Activated naive CD8-positive, alpha-beta T cell (primary cell): Measurements from ENCODE around the gene WDR88.
"Not testable (repeated sequence)": the region's sequence is repeated elsewhere in the genome, so short reads cannot be mapped to it uniquely, and the experiment has no call there.

ENCODE experiments used
- H3K27ac Mint-ChIP-seq: one replicate; pipeline ENCODE4 v1.8.0; 2021; ENCODE audit warnings: mixed read lengths
- H3K27me3 Mint-ChIP-seq: one replicate; pipeline ENCODE4 v1.8.0; 2021; ENCODE audit warnings: mixed read lengths
- H3K36me3 Mint-ChIP-seq: one replicate; pipeline ENCODE4 v1.8.0; 2021; ENCODE audit warnings: mixed read lengths
- H3K4me1 Mint-ChIP-seq: one replicate; pipeline ENCODE4 v1.8.0; 2021; ENCODE audit warnings: low read depth, mixed read lengths
- H3K4me3 Mint-ChIP-seq: one replicate; pipeline ENCODE4 v1.8.0; 2021; ENCODE audit warnings: mild to moderate bottlenecking, mixed read lengths
- H3K9me3 Mint-ChIP-seq: one replicate; pipeline ENCODE4 v1.8.0; 2021; ENCODE audit warnings: low read depth, mixed read lengths

The WDR88 gene

DNA sequence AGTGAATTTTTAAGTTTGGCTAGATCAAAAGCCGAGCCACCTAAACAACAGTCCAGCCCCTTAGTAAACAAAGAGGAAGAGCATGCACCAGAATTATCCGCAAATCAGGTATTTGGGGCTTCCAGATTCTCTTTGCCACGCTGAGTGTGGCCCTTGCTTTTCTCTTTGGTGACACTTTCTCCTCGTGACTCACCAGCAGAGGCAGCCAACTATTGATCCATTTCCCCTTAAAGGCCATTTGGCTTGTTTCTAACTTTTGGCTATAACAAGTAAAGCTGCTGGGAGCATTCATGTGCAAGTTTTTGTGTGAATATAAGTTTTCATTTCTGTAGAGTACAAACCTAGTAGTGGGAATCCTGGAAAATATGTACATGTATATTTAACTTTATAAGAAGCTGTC lies 17.6 kb upstream of the WDR88 start:
- Mint-ChIP-seq H3K4me3 (no peak overlapping the region), H3K36me3 (peaks cover 18% of the 10 kb centered on the region)

DNA sequence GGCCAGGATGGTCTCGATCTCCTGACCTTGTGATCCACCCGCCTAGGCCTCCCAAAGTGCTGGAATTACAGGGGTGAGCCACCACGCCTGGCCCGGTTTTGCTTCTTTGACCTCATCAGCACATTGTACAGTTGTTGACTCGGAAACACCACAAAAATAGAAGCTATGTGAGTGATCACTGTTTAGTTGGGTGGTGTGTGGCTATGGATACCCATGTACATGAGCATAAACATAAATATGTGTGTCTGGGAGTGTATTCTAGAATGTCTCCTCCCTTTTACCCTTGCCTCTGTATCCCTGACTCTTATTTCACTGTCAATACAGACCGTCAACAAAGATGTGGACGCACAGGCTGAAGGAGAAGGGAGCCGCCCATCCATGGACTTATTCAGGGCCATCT lies 14.4 kb upstream of the WDR88 start:
- H3K9me3 Mint-ChIP-seq = no peaks in the 10 kb centered on the region
- H3K4me3 Mint-ChIP-seq = no peak overlapping the region
- no peak overlapping the region for H3K27ac Mint-ChIP-seq
- no peaks in the 10 kb centered on the region for H3K4me1 Mint-ChIP-seq
- H3K36me3 Mint-ChIP-seq = peaks cover 11% of the 10 kb centered on the region
- no peaks in the 10 kb centered on the region for H3K27me3 Mint-ChIP-seq

More for the DNA sequence above, 17.6 kb upstream of the WDR88 start:
- H3K4me1 Mint-ChIP-seq = no peaks in the 10 kb centered on the region
- no peak overlapping the region for H3K27ac Mint-ChIP-seq
- H3K9me3 Mint-ChIP-seq = no peaks in the 10 kb centered on the region
- no peaks in the 10 kb centered on the region for H3K27me3 Mint-ChIP-seq

DNA sequence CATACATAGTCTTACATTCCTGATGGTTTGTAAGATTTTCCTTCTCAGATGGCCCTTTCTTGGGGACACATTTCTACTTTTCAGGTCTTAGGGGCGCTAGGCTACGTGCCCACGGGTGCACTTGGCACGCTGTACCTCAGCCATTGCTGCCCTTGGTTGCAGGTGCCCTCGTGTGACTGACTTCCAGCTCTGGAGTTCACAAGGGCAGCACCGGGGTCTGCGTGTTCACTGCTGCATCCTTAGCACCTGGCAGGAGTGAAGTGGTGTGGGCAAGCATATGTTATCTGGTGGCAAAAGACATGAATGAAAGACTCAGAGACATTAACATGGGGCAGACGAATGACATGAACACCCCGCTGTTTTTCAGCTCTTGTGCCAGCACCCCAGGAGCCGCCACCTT lies 13.3 kb upstream of the WDR88 start:
- Mint-ChIP-seq H3K4me1 (no peaks in the 10 kb centered on the region), H3K36me3 (peaks cover 9% of the 10 kb centered on the region), H3K27ac (no peak overlapping the region)

DNA sequence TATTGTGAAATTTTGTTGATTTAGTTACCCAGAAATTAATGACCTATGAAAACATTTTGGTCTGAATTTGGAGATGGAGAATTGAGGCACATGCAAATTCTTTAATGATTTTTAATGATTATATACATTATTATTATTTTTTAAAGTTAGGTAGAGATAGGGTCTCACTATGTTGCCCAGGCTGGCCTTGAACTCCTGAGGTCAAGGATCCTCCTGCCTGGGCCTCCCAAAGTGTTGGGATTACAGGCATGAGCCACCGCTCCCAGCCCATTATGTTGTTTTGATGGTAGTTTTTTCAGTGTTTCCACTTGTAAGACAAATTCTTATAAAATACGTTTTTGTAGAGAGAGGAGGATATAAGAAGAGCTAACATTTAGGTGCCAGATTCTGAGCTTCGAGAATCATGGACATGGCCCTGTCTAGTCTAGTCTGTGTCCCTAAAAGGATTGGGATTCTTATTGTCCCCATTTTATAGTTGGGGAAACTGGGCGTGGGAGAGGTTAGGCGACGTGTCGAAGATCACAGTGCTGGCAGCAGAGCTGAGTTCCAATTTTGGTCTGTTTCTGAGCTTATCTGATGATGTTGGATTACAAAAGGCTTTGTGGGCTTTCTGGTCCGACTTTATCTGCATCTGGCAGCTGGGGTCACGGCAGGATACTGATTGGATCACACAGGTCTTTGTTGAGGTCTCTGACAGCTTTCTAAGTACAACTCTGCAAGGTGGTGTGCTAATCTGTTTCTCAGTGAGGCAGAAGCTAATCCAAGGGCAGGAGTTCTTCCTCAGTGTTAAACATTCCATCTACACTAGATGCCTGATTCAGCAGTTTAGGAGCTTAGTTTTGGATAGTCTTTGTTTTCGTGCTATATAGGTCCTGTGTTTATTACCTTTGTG lies 7.5 kb upstream of the WDR88 start:
- Mint-ChIP-seq H3K27me3 (no peaks in the 10 kb centered on the region), H3K9me3 (no peaks in the 10 kb centered on the region), H3K4me1 (peaks cover 7% of the 10 kb centered on the region), H3K27ac (peak overlapping the region; percentile 6), H3K36me3 (peaks cover 12% of the 10 kb centered on the region), H3K4me3 (no peak overlapping the region)

More for the DNA sequence above, 13.3 kb upstream of the WDR88 start:
- Mint-ChIP-seq H3K4me3 (no peak overlapping the region), H3K27me3 (no peaks in the 10 kb centered on the region), H3K9me3 (no peaks in the 10 kb centered on the region)

DNA sequence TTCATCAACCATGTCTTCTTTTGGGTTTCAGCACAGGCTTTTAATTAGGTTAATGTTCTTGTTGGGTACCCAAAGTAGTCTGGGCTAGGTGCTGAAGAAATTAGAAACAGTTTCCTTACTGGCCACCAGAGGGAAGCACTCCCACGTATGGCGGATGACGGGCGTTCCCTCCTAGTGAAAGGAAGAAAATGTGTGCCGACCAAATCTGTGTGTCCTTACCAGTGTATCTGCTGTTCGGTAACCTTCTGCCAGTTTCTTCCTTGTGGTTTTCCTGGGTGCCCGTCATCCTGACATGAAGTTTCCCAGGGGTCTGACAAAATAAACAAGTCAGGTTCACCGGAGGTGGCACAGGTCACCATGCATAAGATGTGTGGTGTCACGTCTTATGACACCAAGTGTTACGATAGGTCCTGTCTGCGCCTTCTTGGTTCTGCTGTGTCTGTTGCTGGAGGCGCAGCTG lies 6.0 kb upstream of the WDR88 start:
- Mint-ChIP-seq H3K27me3 (no peaks in the 10 kb centered on the region), H3K4me1 (peaks cover 7% of the 10 kb centered on the region), H3K4me3 (no peak overlapping the region), H3K9me3 (no peaks in the 10 kb centered on the region), H3K36me3 (peaks cover 12% of the 10 kb centered on the region), H3K27ac (no peak overlapping the region)

DNA sequence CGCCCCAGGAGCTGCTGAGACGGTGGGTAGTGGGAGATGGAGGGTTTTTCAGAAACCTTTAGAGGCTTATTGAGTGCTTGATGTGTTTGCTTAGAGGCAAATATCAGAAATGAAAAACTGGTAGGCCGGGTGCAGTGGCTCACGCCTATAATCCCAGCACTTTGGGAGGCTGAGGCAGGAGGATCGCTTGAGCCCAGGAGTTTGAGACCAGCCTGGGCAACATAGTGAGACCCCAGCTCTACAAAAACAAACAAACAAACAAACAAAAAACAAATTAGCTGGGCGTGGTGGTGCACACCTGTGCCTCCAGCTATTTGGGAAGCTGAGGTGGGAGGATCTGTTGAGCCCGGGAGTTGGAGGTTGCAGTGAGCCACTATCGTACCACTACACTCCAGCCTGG lies 5.2 kb upstream of the WDR88 start:
- H3K4me3 Mint-ChIP-seq, H3K27ac Mint-ChIP-seq, H3K27me3 Mint-ChIP-seq, H3K4me1 Mint-ChIP-seq, H3K9me3 Mint-ChIP-seq: not testable (repeated sequence)
- H3K36me3 Mint-ChIP-seq = peaks cover 12% of the 10 kb centered on the region

DNA sequence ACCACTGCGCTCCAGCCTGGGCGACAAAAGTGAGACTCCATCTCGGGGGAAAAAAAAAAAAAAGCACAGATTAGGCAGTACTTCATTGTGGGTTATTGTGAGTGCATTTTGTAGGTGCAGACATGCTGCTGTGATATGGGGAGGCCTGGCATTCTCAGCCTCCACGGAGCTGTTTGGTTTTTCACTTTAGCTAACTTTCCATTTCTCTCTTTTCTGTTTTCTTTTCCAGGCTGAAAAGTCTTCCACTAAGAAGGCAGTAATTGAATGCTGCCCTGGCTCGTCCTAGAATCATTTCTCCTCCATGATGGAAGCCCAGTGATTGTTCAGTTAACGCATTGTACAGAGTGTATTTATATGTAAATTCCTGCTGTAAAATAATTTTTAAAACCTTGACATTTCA lies 2.0 kb upstream of the WDR88 start:
- no peak overlapping the region for H3K27ac Mint-ChIP-seq
- no peaks in the 10 kb centered on the region for H3K27me3 Mint-ChIP-seq
- H3K4me1 Mint-ChIP-seq = peaks cover 5% of the 10 kb centered on the region
- no peak overlapping the region for H3K4me3 Mint-ChIP-seq
- H3K36me3 Mint-ChIP-seq = peaks cover 6% of the 10 kb centered on the region
- H3K9me3 Mint-ChIP-seq = no peaks in the 10 kb centered on the region

DNA sequence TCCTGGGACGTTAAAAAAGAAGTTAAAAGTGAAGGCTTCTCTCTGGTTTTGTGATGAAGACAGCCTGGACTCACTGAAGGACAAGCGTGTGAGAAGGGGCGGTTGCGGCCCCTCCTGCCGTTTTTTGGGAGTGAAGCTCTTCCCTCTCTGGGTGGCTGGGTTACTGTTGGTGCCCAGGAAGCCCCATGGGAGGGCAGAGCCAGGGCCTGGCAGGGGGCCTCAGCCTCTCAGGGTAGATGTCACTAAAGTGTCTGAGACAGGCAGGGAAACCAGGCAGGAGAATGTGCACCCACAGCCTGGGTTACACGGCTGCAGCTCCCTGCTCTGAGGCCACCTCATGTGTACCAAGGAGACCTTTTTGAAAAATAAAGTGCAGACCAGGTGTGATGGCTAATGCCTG lies 1.5 kb upstream of the WDR88 start:
- Mint-ChIP-seq H3K27ac (no peak overlapping the region), H3K27me3 (no peaks in the 10 kb centered on the region), H3K36me3 (peaks cover 5% of the 10 kb centered on the region), H3K4me1 (peaks cover 8% of the 10 kb centered on the region), H3K9me3 (no peaks in the 10 kb centered on the region), H3K4me3 (no peak overlapping the region)

DNA sequence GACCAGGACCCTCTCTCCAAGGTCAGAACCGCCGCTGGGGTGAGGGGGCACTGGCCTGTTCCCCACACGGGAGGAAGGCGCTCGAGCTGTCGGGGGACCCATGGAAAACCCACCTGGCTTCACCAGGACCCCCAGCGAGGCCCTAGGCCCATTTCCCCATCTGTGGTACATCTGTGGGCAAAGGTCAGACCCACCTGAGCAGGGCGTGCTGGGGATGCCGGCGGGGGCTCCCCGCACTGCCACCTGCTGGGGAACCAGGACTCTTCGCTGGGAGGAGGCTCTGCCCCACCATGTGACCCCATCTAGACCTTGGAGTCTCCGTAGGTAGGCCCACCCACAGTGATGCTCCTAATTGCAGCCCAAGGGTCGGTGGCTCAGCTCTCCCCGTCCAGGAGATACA lies 511 bp downstream of the WDR88 start:
- H3K36me3 Mint-ChIP-seq = peaks cover 3% of the 10 kb centered on the region
- H3K4me3 Mint-ChIP-seq = no peak overlapping the region
- no peaks in the 10 kb centered on the region for H3K27me3 Mint-ChIP-seq
- H3K9me3 Mint-ChIP-seq = no peaks in the 10 kb centered on the region
- H3K27ac Mint-ChIP-seq = no peak overlapping the region
- peaks cover 3% of the 10 kb centered on the region for H3K4me1 Mint-ChIP-seq

DNA sequence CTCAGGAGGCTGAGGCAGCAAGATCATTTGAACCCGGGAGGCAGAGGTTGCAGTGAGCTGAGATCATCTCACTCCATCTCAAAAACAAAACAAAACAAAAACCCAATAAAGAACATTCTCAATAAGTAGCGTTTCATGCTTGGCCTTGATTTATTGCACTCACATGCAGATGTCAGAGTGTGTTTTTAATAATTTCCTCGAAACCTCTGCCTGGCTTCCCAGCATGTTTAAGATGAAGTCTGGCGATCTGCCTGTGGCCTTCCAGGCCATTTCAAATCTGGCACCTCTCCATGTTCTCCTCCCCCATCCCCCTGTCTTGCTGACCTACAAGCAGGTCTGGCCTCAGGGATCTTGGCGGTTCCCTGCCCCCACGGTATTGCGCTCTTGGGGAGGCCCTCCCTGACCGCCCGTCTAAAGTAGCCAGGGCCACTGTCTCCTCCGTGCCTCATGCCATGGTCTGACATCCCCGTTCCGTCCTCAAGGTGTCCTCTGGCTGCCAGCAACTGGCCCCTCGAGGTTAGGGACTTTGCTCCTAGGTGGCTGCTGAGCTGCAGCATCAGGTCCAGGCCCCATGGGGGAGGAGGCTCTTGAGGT lies 1.6 kb downstream of the WDR88 start:
- Mint-ChIP-seq H3K4me1 (peaks cover 3% of the 10 kb centered on the region), H3K9me3 (no peaks in the 10 kb centered on the region), H3K36me3 (peaks cover 2% of the 10 kb centered on the region), H3K27ac (no peak overlapping the region), H3K27me3 (no peaks in the 10 kb centered on the region), H3K4me3 (no peak overlapping the region)

DNA sequence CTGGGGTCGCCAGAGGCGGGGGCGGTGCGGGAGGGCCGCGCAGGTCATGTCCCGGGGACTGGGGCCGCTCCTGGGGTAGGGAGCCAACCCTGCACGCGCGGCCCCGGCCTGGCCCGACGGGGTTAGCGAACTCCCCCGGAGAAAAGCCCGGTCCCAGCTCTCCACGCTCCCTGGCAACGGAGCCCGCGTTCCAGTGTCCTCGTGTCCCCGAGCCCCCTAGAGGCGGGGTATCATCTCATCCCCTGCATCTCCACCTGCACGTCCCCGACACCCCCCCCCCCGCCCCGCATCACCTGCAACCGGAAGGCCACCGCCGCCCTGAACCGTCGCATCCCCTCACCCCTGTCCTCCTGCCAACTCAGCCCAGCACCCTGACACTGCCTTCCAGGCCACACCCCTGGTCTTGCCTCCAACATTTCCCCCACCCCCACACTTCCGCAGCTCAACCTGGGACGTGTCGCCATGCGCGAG lies 2.7 kb downstream of the WDR88 start:
- H3K36me3 Mint-ChIP-seq = no peaks in the 10 kb centered on the region
- no peak overlapping the region for H3K27ac Mint-ChIP-seq
- peak overlapping the region; percentile 48 for H3K4me3 Mint-ChIP-seq
- H3K27me3 Mint-ChIP-seq = no peaks in the 10 kb centered on the region
- H3K4me1 Mint-ChIP-seq = peaks cover 3% of the 10 kb centered on the region
- no peaks in the 10 kb centered on the region for H3K9me3 Mint-ChIP-seq

DNA sequence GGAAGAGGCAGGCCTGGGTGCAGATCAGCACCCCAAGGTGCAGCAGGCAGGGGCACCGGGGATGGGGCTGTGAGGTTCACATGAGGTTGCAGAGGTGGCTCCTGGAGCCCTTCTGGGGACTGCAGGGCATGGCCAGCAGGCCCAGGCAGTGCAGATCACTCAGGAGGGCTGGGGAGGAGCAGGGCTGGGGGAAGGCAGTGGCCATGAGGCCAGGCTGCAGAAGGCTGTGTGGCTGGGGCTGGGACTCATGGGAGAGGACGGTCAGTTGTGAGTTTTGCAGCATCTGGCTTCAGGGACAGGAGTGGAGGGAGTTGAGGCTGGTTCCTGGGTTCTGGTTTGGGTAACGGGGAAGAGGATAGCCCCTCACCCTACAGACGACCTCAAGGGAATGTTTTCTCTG lies 7.3 kb downstream of the WDR88 start:
- no peak overlapping the region for H3K27ac Mint-ChIP-seq

DNA sequence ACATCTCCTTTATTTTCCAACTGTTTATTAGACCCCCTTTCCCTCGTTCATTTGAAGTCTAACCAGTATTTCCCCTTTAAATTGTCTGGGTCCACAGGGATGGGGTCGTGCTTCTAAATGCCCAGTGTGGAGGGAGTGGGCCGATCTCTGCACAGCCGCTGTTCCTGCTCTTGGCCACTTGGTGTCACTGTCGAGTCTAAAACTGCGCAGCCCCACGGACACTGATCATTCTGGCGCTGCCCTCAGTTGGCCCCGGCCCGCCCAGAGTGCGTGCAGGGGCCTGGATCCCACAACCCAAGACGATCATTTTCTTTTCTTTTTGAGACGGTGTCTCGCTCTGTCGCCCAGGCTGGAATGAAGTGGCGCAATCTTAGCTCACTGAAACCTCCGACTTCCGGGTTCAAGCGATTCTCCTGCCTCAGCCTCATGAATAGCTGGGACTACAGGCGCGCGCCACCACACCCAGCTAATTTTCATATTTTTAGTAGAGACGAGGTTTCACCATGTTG lies 12.0 kb downstream of the WDR88 start:
- H3K27ac Mint-ChIP-seq = no peak overlapping the region
- peaks cover 4% of the 10 kb centered on the region for H3K27me3 Mint-ChIP-seq
- H3K4me3 Mint-ChIP-seq = no peak overlapping the region
- peaks cover 5% of the 10 kb centered on the region for H3K4me1 Mint-ChIP-seq
- no peaks in the 10 kb centered on the region for H3K9me3 Mint-ChIP-seq
- no peaks in the 10 kb centered on the region for H3K36me3 Mint-ChIP-seq

More for the DNA sequence above, 7.3 kb downstream of the WDR88 start:
- Mint-ChIP-seq H3K4me3 (no peak overlapping the region), H3K9me3 (no peaks in the 10 kb centered on the region), H3K4me1 (peaks cover 6% of the 10 kb centered on the region), H3K36me3 (no peaks in the 10 kb centered on the region), H3K27me3 (peaks cover 3% of the 10 kb centered on the region)

DNA sequence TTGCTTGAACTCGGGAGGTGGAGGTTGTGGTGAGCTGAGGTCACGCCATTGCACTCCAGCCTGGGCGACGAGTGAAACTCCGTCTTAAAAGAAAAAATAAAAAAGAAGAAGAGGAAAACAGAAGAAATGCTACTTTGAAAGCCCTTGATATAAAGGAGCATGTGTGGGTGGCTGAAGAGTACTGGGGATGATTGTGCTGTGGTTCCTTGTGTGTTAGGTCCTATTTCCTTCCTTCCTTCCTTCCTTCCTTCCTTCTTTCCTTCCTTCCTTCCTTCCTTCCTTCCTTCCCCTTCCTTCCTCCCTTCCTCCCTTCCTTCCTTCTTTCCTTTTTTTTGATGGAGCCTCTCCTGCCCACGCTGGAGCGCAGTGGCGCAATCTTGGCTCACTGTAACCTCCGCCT lies 14.3 kb downstream of the WDR88 start:
- Mint-ChIP-seq H3K27ac (no peak overlapping the region), H3K9me3 (no peaks in the 10 kb centered on the region), H3K36me3 (no peaks in the 10 kb centered on the region), H3K27me3 (peaks cover 4% of the 10 kb centered on the region), H3K4me3 (no peak overlapping the region), H3K4me1 (peaks cover 5% of the 10 kb centered on the region)

DNA sequence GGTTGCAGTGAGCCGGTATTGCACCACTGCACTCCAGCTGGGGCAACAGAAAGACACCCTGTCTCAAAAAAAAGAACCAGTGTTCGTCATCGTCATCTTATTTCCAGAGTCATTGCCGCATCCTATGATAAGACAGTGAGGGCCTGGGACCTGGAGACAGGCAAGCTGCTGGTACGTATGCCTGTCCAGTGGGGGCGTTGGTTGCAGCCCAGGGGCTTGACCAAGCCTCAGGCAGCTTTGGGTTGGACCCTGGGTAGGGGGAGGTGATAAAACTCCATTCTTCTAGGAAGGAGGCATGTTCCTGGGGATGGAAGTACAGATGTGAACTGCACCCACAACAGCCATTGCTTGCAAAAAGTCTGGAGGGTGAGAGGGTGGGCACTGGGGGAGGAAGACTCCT lies 15.6 kb downstream of the WDR88 start:
- H3K4me1 Mint-ChIP-seq = peaks cover 5% of the 10 kb centered on the region
- H3K36me3 Mint-ChIP-seq = no peaks in the 10 kb centered on the region
- H3K27ac Mint-ChIP-seq = no peak overlapping the region
- H3K27me3 Mint-ChIP-seq = peaks cover 4% of the 10 kb centered on the region
- no peaks in the 10 kb centered on the region for H3K9me3 Mint-ChIP-seq
- no peak overlapping the region for H3K4me3 Mint-ChIP-seq
